Stimulated activated CD8-positive, alpha-beta memory T cell treated with anti-CD3 and anti-CD28 coated beads, Interleukin-15, amount 100 ng/mL, for 24 hours (primary cell): ENCODE data around the gene SHISAL2A.

Source experiments
- DNase-seq: peaks from one replicate; pipeline ENCODE4 v3.0.0-alpha.2; 2020; ENCODE audit warnings: low read depth

The SHISAL2A gene

DNA sequence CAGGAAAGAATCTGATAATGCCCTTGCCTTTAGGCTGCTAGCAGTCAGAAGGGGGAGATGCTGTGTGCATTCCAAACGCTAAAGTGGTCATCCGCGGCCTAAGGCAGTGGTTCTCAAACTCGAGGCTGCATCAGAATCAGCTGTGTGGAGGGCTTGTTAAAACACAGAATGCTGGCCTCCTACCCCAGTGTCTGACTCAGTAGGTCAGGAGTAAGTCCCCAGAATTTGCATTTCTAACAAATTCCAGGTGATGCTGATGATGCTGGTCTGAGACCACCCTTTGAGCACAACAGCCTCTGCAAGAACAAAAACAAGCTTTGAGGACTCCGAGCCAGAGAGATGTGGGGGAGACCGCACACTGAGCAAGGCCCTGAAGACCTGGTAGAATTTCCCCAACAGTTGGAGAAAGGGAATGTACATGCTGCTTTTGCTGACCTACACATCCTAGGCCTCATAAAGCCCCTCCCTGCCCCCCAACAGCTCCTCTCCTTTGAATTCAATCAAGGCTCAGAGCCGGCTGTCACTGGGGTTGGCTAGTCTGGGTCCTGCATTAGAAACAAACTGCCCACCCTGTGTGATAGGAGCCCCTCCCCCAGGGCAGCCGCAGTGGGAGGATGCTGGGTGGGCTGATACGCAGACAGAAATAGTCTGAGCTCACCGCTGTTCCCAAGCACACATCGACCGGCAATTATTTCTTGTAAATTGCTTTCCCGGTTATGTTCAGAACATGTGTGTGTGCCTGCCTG is 27.1 kb downstream of the SHISAL2A start:
- DNase-seq = no peak

DNA sequence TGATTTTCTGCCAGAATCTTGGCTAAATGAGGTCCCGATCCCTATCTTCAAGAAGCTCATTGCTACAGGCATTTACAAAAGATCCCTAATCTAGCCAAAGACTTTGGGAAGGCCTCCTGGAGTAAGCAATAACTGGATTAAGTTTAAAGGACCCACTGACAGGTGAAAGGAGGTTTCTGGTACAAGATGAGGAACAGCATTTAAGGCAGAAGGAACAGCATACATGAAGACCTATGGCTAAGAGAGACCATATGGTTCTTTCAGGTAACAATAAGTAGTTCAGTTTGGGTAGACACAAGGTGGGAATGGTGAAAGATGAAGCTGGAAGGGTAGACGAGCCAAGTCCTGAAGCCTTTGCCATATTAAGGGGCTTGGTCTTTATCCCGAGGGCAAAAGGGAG is 27.8 kb downstream of the SHISAL2A start:
- DNase-seq = no peak

DNA sequence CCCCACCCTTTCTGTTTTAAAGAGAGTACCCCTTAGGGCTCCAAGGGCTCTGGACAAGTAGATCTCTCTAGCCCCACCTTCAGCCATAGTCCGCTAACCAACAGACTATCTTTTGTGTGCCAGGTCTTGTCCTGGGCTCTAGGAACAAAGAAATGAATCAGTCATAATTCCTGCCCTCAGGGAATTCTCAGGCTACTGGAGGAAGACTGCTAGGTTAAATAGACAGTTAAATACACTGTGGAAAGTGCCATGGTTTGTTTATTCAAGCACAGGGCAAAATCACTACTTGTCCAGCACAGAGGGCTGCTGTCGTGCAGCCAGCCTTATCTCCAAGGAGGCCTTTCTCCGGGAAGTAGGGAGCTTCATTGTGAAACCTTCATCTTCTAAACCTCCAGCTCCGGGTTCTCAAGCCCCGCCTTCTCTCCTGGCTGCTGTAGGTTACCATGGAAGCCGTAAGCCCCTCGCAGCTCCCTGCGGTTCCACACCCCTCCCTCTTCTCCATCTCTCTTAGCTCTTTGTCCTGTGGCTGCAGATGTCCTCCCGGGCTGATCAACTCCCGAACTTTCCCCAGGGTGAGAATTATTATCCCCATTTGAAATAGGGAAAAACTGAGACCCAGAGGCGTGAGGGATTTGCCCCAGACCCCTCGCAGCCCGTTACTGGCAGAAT is 29.8 kb downstream of the SHISAL2A start:
- no peak for DNase-seq

DNA sequence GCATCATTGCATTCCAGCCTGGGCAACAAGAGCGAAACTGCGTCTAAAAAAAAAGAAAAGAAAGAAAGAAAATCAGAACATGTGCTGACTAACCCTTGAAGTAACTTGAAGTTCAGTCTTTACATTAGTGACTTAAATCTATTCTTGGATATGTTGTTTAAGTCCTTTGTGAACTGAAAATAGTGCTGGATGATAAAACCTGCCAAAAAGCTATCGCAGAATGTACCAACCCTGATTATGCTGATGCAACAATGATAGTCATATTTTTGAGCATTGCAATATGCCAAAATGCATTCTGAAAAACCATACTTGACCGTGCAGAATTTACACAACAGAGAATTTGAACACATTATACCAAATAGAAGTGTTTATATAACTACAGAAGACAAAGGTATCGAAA is 30.7 kb downstream of the SHISAL2A start:
- DNase-seq = no peak

DNA sequence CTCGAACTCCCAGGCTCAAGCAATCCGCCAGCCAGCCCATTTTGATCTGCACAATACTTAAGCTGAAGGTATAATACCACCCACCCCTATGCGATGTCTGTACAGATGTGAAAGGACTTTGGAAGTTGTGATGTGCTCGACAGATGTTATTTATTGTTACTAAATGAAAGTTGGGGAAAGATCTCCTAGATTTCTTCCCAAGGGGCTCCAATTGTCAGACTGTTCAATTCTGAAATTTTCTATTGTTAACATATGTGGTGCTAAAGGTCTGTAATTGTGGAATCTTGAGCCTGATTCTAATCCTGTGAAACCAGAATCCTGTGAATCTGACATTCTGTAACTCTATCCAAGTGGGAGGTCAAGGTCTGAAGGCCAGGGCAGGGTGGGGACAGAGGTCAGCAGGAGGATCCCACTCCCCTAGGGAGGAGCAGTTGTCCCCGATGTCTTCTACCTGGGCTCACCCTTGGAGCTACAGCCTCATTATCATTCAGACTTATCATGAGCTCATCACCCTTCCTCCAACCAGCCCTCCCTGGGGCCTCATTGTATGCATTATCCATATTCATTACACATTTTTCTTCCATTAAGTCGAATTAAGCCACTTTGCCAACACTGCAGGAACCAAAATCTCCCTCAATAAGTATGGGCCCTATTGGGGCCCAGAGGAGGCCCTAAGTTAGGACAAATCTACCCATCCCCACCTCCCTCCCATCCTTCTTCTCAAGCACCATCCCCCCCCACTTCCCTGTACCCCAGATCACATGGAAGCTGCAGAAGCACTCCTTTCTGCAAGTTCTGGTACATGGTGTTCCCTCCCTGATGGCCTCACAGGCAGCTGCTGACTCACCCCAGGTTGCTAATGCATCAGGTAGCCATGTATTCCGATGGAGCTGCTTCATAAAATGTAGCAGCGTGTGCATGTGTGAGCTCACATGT is 32.3 kb downstream of the SHISAL2A start:
- no peak for DNase-seq

DNA sequence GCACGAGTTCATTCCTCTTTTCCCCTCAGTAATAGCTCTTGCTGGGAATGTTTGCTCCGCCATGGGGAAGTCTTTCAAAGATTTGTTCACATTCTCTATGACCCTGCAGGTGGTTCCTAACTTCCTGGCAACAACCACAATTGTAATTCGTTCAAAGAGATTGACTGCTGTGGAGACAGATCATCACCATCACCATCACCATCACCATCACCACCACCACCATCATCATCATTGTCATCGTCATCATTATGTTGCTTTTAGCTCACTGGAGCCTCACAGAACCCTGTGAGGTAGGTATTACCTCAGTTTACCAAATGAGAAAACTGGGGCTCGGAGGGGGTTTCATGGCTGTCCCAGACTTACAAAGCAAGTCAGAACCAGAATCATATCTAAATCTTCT is 34.3 kb downstream of the SHISAL2A start:
- no peak for DNase-seq

DNA sequence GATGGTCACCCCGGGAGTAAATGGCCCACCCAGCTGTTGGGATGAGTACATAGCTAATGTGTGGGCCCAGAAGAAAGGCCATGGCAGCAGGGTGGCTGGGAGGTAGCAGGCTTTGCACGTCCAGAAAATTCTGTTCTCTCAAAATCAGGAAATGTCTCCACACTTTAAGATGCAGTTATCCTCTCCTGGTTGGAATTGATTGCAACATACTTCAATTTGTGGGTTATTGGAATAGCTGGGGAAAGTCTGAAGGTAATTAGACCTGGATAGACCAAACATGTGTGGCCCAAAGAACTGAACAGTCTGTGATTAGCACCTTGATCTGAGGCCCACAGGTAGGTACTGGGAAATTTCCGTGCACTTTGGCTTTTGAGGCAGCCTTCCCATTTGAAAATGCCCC is 35.0 kb downstream of the SHISAL2A start:
- DNase-seq = no peak

DNA sequence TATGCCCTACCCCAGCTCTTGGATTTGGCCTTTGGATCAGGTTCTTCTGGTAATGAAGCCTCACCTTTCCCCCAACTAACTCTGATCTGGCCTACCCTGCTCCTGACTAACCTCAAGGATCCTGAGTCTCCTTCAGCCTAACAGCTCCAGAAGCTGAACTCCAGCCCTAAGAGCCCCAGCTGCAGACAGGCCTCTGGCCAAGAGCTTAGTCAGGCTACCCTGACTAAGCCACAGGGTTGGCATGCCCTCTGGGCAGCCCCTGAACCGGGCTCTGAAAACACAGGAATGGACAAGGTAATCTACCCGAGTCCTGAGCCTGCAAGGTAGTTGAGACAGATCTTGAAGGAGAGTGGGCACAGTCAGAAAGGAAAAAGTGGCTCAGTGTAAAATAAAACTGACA is 35.7 kb downstream of the SHISAL2A start:
- DNase-seq = no peak

- DNase-seq = no peak
These were observed 36.7 kb downstream of the SHISAL2A start for GRCh38 chr1:52669696-52670095.

DNA sequence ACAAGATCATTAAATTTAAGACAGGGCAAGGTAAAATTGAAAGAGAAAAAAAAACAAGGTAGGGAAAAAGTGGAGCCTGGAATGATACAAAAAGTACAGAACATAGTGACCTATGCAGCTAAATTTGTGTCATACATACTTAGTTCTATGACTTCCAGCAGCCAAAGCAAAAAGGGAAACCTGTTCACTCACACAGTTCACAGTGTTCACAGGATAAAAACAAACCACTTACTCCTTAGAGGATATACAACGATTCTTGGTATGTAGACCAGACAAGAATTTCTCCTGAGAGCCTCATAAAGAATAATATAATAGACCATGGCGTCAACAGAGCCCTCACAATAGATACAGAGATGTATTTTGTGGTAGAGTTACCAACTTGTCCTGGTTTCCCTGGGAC is 37.6 kb downstream of the SHISAL2A start:
- no peak for DNase-seq

DNA sequence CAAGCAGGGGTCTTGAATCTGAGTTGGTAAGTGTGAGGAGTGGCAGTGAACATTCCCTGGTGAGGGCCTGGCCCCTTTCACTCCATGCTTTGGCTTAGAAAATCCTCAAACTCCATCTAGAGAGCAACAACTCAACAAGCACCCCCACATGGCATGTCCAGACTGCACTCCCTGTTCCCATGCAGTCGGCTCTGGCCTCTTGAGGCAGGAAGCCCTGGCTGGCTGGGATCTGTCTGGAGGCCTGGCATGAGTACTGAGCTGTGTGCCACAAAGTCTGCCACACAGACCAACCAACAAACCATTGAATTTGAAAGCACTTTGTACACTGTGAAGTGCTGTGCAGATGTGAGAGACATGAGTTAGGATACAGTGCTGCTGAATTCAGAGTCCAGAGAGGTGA is 40.0 kb downstream of the SHISAL2A start:
- no peak for DNase-seq

- no peak for DNase-seq
These were observed 40.5 kb downstream of the SHISAL2A start for GRCh38 chr1:52673513-52673912.

GRCh38 chr1:52674497-52675384 is 41.8 kb downstream of the SHISAL2A start:
- DNase-seq = no peak

- no peak for DNase-seq
These were observed 43.4 kb downstream of the SHISAL2A start for GRCh38 chr1:52676249-52676903.

DNA sequence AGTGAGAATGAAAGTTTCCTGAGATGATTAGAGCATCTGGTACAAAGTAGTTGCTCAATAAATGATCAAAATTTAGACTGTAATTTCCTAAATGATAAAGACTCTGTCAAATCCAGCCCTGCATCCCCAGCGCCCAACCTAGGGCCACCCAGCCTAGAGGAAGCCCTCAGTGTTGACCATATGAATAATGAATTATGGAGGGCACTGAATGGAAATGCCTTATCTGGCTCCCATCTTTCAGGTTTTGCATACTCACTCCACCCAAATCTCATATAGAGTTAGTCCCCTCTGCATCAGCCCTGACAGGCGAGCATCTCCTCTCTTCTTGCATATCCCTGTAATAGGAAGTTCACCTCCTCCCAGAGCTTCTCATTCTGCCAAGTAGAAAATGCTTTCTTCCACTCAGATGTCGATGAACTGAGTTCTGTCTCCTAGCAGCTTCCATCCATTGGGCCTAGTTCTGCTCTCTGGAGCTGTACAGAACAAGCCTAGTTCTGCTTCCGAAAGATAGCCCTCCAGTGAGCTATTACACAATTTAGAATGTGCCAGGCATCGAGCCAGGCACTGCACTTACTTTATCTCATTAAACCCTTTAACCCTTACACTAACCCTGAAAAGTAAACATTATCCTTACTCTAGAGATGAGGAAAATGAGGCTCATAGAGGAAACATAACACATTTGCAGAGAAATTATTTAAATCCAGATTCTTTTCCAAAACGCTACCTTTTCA is 44.3 kb downstream of the SHISAL2A start:
- no peak for DNase-seq

GRCh38 chr1:52679048-52679447 is 46.1 kb downstream of the SHISAL2A start:
- DNase-seq = no peak

- no peak for DNase-seq
These were observed 46.5 kb downstream of the SHISAL2A start for GRCh38 chr1:52679498-52679897.

- no peak for DNase-seq
These were observed 47.4 kb downstream of the SHISAL2A start for GRCh38 chr1:52680353-52680752.

DNA sequence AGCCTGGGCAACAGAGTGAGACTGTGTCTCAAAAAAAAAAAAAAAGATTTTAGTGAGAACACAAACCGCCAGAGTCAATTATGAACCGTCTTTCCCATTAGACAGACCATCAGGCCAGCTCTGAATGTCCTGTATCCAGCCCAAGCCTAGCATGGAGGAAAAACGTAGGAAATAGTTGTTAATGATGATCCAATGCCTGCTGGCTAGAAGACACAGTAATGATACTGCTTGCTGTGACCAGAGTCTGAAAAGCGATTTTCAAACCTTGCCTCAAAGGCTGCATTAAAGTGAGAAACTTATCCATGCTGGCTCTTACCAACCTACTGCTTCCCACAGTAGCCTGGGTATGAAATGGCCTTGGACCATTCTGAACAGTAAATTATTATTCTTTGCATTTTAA is 48.2 kb downstream of the SHISAL2A start:
- DNase-seq = no peak

- DNase-seq = no peak
These were observed 50.5 kb downstream of the SHISAL2A start for GRCh38 chr1:52683367-52683940.
